Nasal cavity respiratory epithelium epithelial cell of viscerocranial mucosa (primary cell): Measurements from ENCODE around the gene CACNA1C. TPM values are rescaled to one million over a fixed set of nuclear protein-coding genes. Genes with fewer than 3 reads are reported as not detected.

Experiments
- total RNA-seq: library from RNA; depleted of rRNA; stranded (reverse); fragments of >200 nt; gene quantifications from 2 replicates; pipeline ENCODE4 v1.2.3, GENCODE V29; 2014

The CACNA1C gene
- under 0.01 TPM in 1 of 2 replicates, not detected in the other for total RNA-seq

GRCh38 chr12:2052826-2053678 is at the start of gene CACNA1C:
TSS of gene CACNA1C (plus strand) at chr12:2052987. CDS start at chr12:2053563, 576 bp downstream.

GRCh38 chr12:2004113-2004929 is 48.5 kb upstream of the CACNA1C start, which contains the start of gene DCP1B:
TSS of gene DCP1B (minus strand) at chr12:2004457. CDS start at chr12:2004431, 26 bp downstream.

Other genes starting within 250 kb of the CACNA1C start
- not detected in 2 replicates for gene LRTM2, start 232.4 kb upstream of the CACNA1C start, total RNA-seq
- gene CACNA2D4, start 134.3 kb upstream of the CACNA1C start, total RNA-seq, result under 0.01 and 0.07 TPM in 2 replicates
- 2.7 and 6.8 TPM in 2 replicates for gene DCP1B, start 48.5 kb upstream of the CACNA1C start, total RNA-seq